ENCODE measurements around the gene ZC3H7B.

Gene ZC3H7B

GRCh38 chr22:41315586-41315985, 14.3 kb downstream of the ZC3H7B start:
- no peak overlapping the region for H3K4me3 ChIP-seq (ENCODE audit: low read depth, low read length)
- DNase-seq (ENCODE audit: low read depth): no peak

DNA sequence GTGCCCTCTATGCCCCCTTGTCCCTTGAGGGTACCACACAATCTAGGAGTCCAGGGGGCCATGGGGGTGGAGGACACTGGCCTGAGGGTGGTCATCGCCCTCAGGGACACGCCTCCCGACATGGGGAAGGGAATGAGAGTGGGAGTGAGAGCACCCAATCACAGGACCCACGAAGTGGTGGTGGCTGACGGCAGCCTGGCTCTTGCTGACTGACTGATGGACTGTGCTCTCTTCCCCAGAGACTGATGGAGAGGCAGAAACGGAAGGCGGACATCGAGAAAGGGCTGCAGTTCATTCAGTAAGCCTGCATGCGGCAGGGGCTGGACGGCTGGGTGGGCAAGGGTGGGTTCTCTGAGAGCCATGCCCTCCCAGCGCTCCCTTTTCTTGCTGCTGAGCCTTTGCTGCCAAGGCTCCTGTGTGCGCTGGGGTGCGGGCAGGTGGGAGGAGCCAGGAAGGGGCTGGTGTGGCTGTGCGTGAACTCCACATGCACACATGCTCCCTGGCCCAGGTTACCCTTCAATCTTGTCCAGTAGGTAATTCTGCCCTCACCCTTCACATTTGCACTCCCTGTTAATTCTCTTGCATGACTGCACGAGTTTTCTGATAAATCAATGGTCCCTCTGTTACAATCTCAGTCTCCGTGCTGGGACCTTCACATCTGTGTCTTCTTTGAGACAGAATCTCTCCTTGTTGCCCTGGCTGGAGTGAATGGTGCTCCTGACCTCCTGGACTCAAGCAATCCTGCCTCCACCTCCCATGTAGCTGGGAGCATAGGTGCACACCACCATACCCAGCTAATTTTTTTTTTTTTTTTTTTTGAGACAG, 19.3 kb downstream of the ZC3H7B start:
- H3K4me3 ChIP-seq (ENCODE audit: low read depth, low read length): no peak overlapping the region
- no peak for DNase-seq (ENCODE audit: low read depth)

GRCh38 chr22:41324821-41325528, 23.6 kb downstream of the ZC3H7B start:
- no peak for DNase-seq (ENCODE audit: low read depth)
- no peak overlapping the region for H3K4me3 ChIP-seq (ENCODE audit: low read depth, low read length)

- no peak overlapping the region for H3K4me3 ChIP-seq (ENCODE audit: low read depth, low read length)
- no peak for DNase-seq (ENCODE audit: low read depth)
Observed at GRCh38 chr22:41327124-41327523, 25.8 kb downstream of the ZC3H7B start.

DNA sequence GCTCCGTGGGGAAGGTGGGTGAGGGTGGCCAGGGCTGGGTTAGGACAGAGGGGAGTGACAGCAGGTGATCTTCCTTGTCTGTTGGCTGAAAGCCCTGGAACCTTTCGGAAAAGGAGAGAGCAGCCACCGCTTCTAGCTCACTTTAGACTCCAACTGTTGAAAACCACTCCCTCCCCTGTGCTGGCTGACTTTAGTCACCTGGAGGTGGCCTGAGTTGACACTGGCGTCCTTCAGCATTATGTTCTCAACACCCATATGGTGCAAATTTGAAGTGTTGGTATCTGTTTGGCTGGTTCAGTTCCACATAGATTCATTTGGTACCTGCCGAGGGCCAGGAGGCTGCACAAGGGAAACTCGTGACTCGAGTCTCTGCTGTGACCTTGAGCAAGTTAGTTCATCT, 28.8 kb downstream of the ZC3H7B start:
- H3K4me3 ChIP-seq (ENCODE audit: low read depth, low read length): no peak overlapping the region
- DNase-seq (ENCODE audit: low read depth): no peak

DNA sequence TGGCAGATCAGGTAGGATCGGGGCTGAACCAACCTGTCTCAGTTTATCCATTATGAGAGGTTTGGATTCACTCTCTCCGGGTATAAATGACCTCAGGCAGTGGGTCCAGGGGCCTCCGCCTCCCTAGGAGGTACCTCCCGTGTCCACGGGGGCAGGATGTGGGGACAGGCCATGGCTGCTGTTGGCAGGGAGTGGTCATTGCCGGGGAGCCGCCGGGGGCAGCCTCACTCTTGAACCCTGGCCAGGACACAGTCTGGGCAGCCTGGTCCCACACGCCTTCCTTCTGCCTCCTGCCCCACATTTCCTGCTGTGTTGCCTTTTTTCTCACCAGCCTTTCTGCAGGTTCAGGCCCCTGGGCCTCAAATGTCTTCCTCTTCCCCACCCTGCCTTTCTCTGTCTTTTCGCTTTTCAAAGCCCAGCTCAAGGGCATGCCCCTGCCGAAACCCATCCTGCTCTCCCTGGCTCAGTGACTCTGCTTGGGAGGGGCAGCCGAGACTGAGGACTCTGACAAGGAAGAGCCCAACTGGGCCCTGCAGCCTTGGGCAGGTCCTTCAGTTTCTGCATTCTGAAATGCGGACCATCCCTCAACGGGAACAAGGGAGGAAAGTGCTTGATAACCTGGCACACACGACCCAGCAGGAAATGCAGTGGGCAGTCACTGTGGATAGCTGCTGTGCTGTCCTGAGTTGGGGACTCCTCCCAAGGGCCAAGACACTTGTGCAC, 31.1 kb downstream of the ZC3H7B start:
- H3K4me3 ChIP-seq (ENCODE audit: low read depth, low read length): no peak overlapping the region
- DNase-seq (ENCODE audit: low read depth): no peak

DNA sequence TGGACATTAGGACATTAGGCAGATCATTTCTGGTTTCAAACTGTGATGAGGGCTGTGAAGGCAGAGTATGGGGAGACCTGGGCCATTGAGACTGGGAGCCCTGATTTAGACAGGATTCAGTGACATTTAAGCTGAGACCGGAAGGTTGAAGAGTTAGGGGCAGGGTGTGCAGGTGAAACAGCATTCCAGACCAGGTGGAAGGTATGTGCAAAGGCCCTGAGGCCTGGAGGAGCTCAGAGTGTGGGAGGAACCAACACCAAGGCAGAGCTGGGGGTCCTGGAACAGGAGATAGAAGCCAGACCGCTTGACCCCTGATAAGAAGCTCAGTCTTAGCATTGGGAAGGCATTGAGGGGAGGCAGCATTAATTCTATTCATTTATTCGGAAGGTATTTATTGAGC, 32.5 kb downstream of the ZC3H7B start:
- no peak for DNase-seq (ENCODE audit: low read depth)
- no peak overlapping the region for H3K4me3 ChIP-seq (ENCODE audit: low read depth, low read length)

DNA sequence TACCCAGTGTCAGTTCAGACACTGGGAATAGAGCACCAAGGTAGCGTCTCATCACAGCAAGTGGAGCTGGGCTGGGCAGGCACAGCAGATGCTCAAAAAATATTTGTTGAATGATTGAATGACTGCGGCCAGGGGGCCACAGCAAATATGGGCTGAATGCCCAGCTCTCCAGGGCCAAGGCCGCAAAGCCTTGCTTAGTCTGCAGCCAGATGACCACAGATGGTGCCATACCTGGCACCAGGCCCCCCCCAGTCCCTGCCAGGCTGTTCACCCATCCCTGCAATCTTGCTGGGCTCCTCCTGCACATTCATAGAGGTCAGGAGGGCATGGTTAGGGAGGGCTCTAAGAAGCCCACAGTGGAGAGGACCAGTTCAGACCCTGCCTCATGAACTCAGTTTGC, 32.9 kb downstream of the ZC3H7B start:
- no peak overlapping the region for H3K4me3 ChIP-seq (ENCODE audit: low read depth, low read length)
- no peak for DNase-seq (ENCODE audit: low read depth)

DNA sequence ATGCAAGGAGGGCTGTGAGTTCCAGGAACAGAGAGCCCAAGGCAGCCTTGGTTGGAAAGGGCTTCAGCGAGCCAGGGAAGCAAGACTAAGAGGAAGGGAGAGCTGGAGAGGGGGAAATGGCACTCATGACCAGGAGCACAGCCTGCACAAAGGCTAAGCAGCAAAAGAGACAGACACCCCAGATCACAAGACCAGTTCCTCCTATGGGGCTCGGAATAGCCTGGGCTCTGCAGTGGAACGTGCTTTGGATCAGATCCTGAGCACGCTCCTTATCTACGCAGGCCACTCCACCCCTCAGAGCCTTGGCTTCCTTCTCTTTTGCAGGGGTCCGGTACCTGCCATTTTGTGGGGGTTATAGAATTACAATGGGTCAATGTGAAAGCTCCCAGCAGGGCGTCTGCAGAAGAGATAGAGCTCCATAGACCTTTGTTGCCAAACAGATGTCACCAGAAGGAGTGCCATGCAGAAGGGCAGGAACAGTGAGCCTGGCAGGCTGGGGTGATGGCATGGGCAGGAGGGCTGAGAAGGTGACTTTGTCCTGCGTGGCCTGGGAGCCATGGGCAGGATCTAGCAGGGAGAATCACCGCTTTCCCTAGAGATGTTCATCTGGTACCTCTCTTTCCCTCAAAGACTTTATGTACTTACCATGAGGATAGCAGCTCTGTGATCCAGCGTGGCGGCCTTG, 33.8 kb downstream of the ZC3H7B start:
- no peak for DNase-seq (ENCODE audit: low read depth)
- H3K4me3 ChIP-seq (ENCODE audit: low read depth, low read length): no peak overlapping the region

DNA sequence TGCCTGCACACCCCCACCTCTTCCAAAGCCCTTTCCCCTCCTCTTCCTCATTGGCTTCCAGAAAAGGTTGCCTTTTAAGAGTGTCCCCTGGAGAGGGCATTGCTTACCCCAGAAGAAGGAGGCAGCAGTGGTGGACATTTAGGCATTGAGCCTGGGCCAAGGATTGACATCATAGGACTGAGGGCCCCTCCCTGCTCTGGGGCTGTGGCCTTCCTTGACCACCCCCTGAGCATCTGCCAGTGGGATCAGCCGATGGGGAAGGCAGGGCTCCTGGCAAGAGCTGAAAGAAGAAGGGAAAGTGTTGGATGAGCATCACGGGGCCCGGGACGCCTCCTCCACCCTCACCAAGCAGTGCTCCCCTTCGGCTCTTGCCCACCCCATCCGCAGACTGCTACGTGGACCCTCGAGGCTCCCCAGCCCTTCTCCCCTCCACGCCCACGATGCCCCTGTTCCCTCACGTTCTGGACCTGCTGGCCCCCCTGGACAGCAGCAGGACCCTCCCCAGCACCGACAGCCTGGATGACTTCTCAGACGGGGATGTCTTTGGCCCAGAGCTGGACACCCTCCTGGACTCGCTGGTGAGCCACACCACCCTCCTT, 37.4 kb downstream of the ZC3H7B start:
- H3K4me3 ChIP-seq (ENCODE audit: low read depth, low read length): no peak overlapping the region
- DNase-seq (ENCODE audit: low read depth): no peak

GRCh38 chr22:41339823-41340222, 38.5 kb downstream of the ZC3H7B start:
- DNase-seq (ENCODE audit: low read depth): no peak
- H3K4me3 ChIP-seq (ENCODE audit: low read depth, low read length): no peak overlapping the region

DNA sequence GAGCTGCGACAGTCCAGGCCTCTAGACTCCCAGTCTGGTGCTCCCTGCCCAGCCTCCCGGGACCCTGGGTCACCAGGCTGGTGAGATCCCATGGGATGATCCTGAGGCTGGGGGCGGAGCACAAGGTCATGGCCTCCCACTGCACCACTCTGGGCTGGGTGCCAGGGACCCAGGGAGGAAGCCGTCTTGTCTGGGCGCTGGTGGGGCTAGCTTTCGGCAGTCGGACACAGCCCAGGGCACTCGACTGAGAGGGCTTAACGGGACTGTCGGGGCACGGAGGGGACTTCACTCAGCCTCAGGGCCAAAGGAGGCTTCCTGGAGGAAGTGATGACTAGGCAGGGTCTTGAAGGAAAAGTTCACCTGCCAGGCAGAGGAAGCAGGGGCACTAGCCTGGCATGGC, 39.0 kb downstream of the ZC3H7B start:
- H3K4me3 ChIP-seq (ENCODE audit: low read depth, low read length): no peak overlapping the region
- DNase-seq (ENCODE audit: low read depth): no peak

DNA sequence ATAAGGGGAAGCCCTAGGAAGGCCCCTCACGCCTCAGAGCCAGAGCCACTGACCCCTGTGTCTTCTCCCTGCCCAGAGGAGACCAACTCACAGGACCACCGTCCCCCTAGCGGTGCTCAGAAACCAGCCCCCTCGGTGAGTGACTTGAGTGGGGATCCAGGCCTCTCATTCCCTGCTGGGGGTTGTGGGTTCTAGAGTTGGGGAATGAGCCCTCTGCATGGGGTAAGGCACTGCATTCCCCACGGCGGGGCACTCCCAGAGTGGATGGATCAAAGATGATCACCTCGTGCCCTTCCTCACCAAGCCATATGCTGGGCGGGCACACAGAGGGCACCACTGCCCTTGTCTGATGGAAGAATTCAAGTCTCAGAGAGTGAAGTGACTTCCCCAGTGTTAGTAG, 39.7 kb downstream of the ZC3H7B start:
- H3K4me3 ChIP-seq (ENCODE audit: low read depth, low read length): no peak overlapping the region
- DNase-seq (ENCODE audit: low read depth): no peak

DNA sequence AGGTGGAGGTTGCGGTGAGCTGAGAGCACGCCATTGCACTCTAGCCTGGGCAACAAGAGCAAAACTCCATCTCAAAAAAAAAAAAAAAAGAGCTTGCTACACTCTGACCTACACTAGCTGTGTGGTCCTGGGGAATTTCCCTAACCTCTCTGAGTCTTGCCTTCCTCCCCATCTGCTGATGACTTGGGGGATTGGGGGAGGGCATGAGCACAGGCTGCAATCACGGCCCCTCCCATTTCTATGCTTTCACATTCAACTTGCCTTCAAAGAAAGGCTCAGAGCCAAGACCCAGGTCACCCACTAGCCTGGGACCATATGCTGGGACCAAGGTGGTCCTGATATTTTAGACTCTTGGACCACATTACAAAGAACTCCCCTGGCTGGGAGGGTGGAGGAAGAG, 40.7 kb downstream of the ZC3H7B start:
- H3K4me3 ChIP-seq (ENCODE audit: low read depth, low read length): no peak overlapping the region
- DNase-seq (ENCODE audit: low read depth): no peak

GRCh38 chr22:41343300-41343699, 42.0 kb downstream of the ZC3H7B start:
- DNase-seq (ENCODE audit: low read depth): no peak
- H3K4me3 ChIP-seq (ENCODE audit: low read depth, low read length): no peak overlapping the region

- no peak for DNase-seq (ENCODE audit: low read depth)
Observed at GRCh38 chr22:41343717-41344116, 42.4 kb downstream of the ZC3H7B start.

DNA sequence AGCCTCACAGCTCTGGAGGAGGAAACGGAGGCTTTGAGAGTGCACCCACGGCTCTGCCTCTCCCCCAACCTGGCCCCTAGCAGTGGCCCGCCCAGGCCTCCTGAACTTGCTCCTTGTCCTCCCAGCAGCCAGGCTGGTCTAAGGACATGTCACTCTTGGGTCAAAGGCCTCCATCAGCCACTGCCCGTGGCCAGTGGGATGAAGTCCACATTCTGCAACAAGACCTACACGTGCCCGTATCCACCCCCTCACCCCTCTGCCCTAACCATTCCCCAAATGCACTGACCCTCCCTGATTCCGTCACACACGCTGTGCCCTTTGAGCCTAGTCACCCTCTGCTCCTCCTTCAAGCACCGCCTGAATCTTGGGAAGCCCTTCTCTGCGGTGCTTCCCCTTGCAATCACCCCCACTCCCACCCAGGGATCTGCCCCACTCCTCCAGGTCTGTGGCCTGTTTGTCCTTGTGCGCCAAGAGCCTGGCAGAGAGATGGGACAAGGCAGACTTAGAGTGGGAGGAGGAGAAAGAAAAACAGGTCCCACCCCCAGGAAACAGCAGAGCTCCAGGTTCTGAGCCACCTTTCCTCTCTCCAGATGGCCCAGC, 43.0 kb downstream of the ZC3H7B start:
- H3K4me3 ChIP-seq (ENCODE audit: low read depth, low read length): no peak overlapping the region
- DNase-seq (ENCODE audit: low read depth): no peak

More at GRCh38 chr22:41343717-41344116, 42.4 kb downstream of the ZC3H7B start:
- no peak overlapping the region for H3K4me3 ChIP-seq (ENCODE audit: low read depth, low read length)

- no peak for DNase-seq (ENCODE audit: low read depth)
Observed at GRCh38 chr22:41345807-41346335, 44.5 kb downstream of the ZC3H7B start.

More at GRCh38 chr22:41345807-41346335, 44.5 kb downstream of the ZC3H7B start:
- H3K4me3 ChIP-seq (ENCODE audit: low read depth, low read length): no peak overlapping the region

Data from skeletal muscle cell (primary cell).